ENCODE data around the gene EML4.

The EML4 gene

DNA sequence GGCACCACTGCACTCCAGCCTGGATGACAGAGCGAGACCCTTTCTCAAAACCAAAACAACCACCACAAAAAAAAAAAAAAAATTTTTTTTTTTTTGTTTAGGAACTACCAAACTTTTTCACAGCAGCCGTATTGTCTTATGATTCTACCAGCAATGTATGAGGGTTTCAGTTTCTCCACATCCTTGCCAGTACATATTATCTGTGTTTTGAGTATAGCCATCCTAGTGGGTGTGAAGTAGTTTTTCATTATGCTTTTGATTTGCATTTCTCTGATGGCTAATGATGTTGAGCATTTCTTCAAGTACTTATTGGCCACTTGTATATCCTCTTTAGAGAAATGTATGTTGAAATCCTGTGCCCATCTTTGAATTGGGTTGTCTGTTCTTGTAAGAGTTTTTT is 140.2 kb downstream of the EML4 start:
- no peak for DNase-seq (ENCODE audit: low read depth)
- no peak overlapping the region for H3K4me3 ChIP-seq (ENCODE audit: low read depth, low read length)
- in situ Hi-C loops (cut with HindIII; ENCODE audit: low sequenced_read_pairs): no loop called here
- TF ChIP-seq, protein P1, sequence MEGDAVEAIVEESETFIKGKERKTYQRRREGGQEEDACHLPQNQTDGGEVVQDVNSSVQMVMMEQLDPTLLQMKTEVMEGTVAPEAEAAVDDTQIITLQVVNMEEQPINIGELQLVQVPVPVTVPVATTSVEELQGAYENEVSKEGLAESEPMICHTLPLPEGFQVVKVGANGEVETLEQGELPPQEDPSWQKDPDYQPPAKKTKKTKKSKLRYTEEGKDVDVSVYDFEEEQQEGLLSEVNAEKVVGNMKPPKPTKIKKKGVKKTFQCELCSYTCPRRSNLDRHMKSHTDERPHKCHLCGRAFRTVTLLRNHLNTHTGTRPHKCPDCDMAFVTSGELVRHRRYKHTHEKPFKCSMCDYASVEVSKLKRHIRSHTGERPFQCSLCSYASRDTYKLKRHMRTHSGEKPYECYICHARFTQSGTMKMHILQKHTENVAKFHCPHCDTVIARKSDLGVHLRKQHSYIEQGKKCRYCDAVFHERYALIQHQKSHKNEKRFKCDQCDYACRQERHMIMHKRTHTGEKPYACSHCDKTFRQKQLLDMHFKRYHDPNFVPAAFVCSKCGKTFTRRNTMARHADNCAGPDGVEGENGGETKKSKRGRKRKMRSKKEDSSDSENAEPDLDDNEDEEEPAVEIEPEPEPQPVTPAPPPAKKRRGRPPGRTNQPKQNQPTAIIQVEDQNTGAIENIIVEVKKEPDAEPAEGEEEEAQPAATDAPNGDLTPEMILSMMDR (IDR thresholded peaks at IDR 0.05; ENCODE audit: low read depth, low read length, missing control alignments): no peak

DNA sequence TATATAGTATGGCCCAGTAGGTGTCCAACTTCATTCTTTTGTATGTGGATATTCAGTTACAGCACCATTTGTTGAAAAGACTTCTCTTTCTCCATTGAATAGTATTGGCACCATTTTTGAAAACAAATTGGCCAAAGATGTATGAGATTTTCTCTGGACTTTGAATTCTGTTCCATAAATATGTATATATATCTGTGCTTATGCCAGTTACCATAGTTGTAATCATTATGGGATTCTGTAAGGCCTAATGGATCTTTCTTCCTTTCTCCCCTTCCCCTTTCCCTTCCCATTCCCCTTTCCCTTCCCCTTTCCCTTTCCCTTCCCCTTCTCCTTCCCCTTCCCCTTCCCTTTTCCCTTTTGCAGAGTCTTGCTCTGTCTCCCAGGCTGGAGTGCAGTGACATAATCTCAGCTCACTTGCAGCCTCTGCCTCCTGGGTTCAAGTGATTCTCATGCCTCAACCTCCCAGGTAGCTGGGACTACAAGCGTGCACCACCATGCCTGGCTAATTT is 140.9 kb downstream of the EML4 start:
- no peak for DNase-seq (ENCODE audit: low read depth)
- TF ChIP-seq, protein P1 (IDR thresholded peaks at IDR 0.05; ENCODE audit: low read depth, low read length, missing control alignments): no peak
- no peak overlapping the region for H3K4me3 ChIP-seq (ENCODE audit: low read depth, low read length)
- in situ Hi-C loops (cut with HindIII; ENCODE audit: low sequenced_read_pairs): no loop called here

DNA sequence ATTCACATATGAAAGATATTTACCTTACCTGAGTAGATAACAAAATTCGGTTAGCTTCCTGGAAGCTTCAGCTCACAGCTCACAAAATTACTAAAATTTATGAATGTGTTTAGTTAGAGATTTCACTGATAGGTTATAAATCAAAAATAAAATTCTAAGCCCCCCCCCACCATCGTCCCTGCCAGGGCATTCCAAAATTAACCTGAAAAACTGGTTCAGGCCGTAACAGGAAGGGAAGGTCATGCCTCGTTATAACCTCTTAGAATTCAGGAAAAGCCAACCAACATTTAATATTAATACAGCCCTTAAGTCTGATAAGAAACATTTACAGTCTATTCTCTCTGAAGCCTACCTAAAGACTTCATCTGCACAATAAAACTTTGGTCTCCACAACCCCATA is 143.0 kb downstream of the EML4 start:
- TF ChIP-seq, protein P1 (IDR thresholded peaks at IDR 0.05; ENCODE audit: low read depth, low read length, missing control alignments): no peak
- no peak for DNase-seq (ENCODE audit: low read depth)
- in situ Hi-C loops (cut with HindIII; ENCODE audit: low sequenced_read_pairs): no loop called here
- no peak overlapping the region for H3K4me3 ChIP-seq (ENCODE audit: low read depth, low read length)

DNA sequence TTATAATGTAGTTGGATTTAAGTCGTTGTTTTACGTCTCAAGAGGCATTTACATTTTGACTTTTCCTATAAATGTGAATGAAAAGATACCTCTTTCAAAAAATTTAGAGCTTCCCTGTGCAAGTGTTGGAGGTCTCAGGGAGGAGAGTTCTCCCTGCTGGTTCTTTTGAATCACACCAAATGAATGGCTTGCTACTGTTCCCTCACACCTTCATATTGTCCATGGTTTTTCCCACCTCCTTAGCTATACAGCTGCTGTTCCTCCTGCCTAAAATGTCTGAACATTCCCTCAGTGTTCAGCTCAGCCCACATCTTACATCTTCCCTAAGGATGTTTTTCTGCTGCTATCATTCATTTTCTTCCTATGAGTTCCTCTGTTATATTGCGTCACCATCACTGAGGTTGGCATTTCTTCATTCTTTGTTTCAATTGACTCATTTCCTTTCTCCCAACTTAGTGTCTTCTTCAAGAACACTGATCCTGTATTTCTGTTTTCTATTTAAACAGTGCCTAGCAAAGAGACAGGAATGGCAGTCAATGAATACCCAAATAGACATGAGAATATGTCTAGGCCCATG is 145.8 kb downstream of the EML4 start:
- in situ Hi-C loops (cut with HindIII; ENCODE audit: low sequenced_read_pairs): no loop called here
- TF ChIP-seq, protein P1 (IDR thresholded peaks at IDR 0.05; ENCODE audit: low read depth, low read length, missing control alignments): no peak
- DNase-seq (ENCODE audit: low read depth): peak; percentile 47
- H3K4me3 ChIP-seq (ENCODE audit: low read depth, low read length): no peak overlapping the region

DNA sequence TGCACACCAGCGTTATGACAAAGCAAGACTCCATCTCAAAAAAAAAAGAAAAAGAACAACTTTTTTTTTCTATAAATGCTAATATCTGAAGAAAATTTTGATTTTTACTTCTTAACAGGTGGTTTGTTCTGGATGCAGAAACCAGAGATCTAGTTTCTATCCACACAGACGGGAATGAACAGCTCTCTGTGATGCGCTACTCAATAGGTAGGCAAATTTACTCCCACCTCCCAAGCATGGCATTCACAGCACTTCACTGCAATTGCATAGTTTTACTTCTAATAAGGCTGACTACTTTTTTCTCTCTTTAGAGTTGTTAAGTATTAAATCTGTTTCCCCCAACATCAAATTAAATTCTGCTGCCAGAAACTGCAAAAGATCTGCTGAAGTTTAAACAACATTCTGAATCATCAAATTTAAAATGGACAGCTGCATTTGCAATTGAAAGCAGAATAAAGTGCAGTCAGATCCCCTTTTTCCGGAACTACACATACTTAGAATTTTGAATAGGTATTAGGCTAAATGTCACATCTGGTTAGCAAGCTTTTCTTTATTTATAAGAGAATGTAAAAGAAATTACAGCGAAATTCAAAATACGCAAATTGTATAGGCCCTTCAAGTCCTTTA is 146.8 kb downstream of the EML4 start:
- TF ChIP-seq, protein P1 (IDR thresholded peaks at IDR 0.05; ENCODE audit: low read depth, low read length, missing control alignments): no peak
- no peak overlapping the region for H3K4me3 ChIP-seq (ENCODE audit: low read depth, low read length)
- in situ Hi-C loops (cut with HindIII; ENCODE audit: low sequenced_read_pairs): no loop called here
- no peak for DNase-seq (ENCODE audit: low read depth)

DNA sequence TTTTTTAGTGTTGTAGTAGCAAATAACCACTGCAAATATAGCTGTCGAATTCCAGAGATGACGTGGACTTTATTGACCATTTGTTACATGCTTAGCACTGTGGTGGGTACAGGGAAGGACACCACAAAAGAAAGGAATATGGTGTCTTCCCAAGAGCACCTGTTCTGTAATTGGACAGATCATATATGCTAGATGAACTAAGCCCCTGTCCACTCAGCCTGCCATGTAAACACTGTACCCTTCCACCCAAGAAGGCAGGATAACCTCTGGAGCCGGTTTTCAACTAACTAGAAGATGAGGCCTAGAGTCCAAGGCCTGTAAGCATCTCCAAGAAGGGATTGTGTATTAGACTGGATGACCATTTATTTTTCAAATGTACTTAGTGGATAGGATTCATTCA is 147.8 kb downstream of the EML4 start:
- no peak for DNase-seq (ENCODE audit: low read depth)
- no peak overlapping the region for H3K4me3 ChIP-seq (ENCODE audit: low read depth, low read length)
- in situ Hi-C loops (cut with HindIII; ENCODE audit: low sequenced_read_pairs): no loop called here
- TF ChIP-seq, protein P1 (IDR thresholded peaks at IDR 0.05; ENCODE audit: low read depth, low read length, missing control alignments): no peak

All from astrocyte of the cerebellum (primary cell).